Ascending aorta (tissue), 2 donors: ENCODE measurements around the gene PCBP3. TPM values are rescaled to one million over a fixed set of nuclear protein-coding genes. Genes with fewer than 3 reads are reported as not detected.

Experiments used
- DNase-seq, 2 donors: peaks; one replicate each; pipeline ENCODE4 v3.0.0-alpha.2; 2019; ENCODE audit warnings: low spot score in 2 of 2
- H3K27ac ChIP-seq, 2 donors: fragments of 200-600 bp; sonication (generic); one replicate each; pipeline ENCODE4 v1.5.1; 2016 to 2017; ENCODE audit warnings: mild to moderate bottlenecking in 1 of 2
- H3K27me3 ChIP-seq: fragments of 200-600 bp; sonication (generic); one replicate; pipeline ENCODE4 v1.5.1; 2017
- H3K36me3 ChIP-seq, 2 donors: fragments of 200-600 bp; sonication (generic); one replicate each; pipeline ENCODE4 v1.5.1; 2016
- H3K4me1 ChIP-seq, 2 donors: fragments of 200-600 bp; sonication (generic); one replicate each; pipeline ENCODE4 v1.5.1; 2016 to 2017; ENCODE audit warnings: mild to moderate bottlenecking in 1 of 2
- H3K4me3 ChIP-seq, 2 donors: fragments of 200-600 bp; sonication (generic); one replicate each; pipeline ENCODE4 v1.5.1; 2016 to 2017; ENCODE audit warnings: mild to moderate bottlenecking in 1 of 2
- H3K9me3 ChIP-seq, 2 donors: fragments of 200-600 bp; sonication (generic); one replicate each; pipeline ENCODE4 v1.5.1; 2016
- intact Hi-C: fragments of 100-400 bp; cut with DNase I; formaldehyde crosslinking; loops from one replicate; pipeline ENCODE4 v1.15.1; 2023
- total RNA-seq: library from RNA; depleted of rRNA; stranded (reverse); fragments of >200 nt; gene quantifications from one replicate; pipeline ENCODE4 v1.1.0, GENCODE V29; 2016
- TF ChIP-seq, protein P1 (sequence below), 3 experiments: fragments of 200-600 bp in 2 of 3; fragments of 450-650 bp in 1 of 3; sonication (generic) in 2 of 3; IDR thresholded peaks; one replicate each; pipeline ENCODE4 v1.5.1; 2016 to 2019; ENCODE audit warnings: antibody characterized with exemption in 3 of 3, mild to moderate bottlenecking in 1 of 3, moderate library complexity in 1 of 3

PCBP3 gene
- total RNA-seq, 1 donor from 2014 or later: not detected

DNA sequence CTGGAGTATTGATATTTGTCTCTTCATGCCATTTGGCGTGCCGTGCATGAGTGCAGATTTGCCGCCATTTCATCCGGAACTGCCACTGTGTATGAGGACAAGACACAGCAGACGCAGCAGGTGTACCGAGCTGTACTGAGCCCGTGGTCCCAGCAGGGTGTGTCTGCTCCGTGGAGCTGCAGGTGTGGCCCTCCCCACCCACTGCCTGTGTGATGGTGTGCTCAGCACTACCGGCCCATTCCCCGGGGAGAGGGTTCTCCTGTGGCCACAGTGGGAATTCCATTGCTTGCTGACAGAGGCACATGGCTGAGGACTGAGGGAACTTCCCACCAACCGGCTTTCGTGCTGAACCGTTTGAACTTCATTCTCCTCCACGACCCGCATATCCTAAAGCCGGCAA lies 303.8 kb downstream of the PCBP3 start:
- intact Hi-C loops: no loop called here
- TF ChIP-seq, protein P1, sequence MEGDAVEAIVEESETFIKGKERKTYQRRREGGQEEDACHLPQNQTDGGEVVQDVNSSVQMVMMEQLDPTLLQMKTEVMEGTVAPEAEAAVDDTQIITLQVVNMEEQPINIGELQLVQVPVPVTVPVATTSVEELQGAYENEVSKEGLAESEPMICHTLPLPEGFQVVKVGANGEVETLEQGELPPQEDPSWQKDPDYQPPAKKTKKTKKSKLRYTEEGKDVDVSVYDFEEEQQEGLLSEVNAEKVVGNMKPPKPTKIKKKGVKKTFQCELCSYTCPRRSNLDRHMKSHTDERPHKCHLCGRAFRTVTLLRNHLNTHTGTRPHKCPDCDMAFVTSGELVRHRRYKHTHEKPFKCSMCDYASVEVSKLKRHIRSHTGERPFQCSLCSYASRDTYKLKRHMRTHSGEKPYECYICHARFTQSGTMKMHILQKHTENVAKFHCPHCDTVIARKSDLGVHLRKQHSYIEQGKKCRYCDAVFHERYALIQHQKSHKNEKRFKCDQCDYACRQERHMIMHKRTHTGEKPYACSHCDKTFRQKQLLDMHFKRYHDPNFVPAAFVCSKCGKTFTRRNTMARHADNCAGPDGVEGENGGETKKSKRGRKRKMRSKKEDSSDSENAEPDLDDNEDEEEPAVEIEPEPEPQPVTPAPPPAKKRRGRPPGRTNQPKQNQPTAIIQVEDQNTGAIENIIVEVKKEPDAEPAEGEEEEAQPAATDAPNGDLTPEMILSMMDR (IDR thresholded peaks at IDR 0.05): no peak
- H3K27ac ChIP-seq: no peak overlapping the region
- no peaks in the 10 kb centered on the region for H3K9me3 ChIP-seq
- H3K4me3 ChIP-seq: no peak overlapping the region
- H3K4me1 ChIP-seq: peaks cover 8 to 23% of the 10 kb centered on the region in 2 donors
- no peak for DNase-seq
- H3K36me3 ChIP-seq: no peaks in the 10 kb centered on the region
- no peaks in the 10 kb centered on the region for H3K27me3 ChIP-seq

DNA sequence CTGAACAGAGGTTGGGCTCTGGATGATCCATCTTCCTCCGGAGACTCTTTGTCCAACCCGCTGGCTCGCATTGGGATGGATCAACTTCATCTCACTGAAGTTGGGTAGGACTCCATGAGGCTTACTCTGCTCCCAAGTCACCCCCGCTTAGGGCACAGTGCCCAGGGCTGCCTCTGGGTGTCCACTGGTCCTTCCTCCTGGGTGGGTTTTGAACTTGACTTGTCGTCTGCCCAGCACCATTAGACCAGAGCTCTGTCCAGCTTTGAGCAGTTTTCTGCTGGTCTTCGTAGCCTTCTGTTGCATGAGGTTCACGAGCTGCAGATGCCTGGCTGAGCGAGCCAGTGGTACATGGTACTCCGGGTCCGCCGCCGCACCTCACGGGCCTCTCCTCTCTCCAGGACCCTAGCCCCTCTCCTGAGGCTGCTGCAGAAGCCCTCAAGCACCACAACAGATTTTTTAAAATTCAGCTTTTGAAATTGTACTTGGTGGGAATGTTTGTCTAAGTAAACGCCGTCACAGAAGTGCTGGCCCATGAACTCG lies 304.3 kb downstream of the PCBP3 start:
- Histone ChIP-seq H3K9me3 (no peaks in the 10 kb centered on the region), H3K27me3 (no peaks in the 10 kb centered on the region), H3K27ac (no peak overlapping the region), H3K4me1 (peaks cover 8 to 25% of the 10 kb centered on the region in 2 donors), H3K36me3 (no peaks in the 10 kb centered on the region), H3K4me3 (no peak overlapping the region)
- TF ChIP-seq, protein P1 (IDR thresholded peaks at IDR 0.05): no peak
- intact Hi-C loops: no loop called here
- no peak for DNase-seq

DNA sequence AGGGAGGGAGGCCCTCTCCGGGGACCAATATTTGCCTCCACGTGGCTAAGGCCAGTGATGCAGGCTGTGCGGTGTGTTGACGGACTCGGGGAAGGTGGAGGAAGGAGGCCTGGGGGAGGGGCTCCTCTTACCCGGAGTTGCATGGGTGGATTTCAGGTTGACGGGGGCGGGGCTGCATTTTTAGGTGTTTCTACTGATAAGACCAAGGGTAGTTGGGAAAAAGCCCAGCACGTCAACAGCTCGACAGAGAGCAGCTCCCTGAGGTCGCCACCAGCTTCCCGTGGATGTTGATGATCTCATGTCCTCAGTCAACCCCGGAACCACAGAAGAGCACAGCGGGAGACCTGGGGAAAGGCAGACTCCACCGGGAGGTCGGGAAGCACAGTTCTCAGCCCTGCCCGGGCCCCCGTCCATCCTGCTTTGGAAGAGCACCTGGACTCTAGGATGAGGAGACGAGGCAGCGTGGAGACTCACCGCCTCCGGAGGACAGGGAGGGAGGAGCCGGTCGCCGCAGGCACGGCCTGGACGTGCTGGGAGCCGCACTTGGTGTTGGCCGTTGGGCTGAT lies 305.1 kb downstream of the PCBP3 start:
- Histone ChIP-seq H3K27ac (peak overlapping the region; percentile 66 to 72), H3K4me3 (no peak overlapping the region), H3K27me3 (no peaks in the 10 kb centered on the region), H3K9me3 (no peaks in the 10 kb centered on the region), H3K36me3 (no peaks in the 10 kb centered on the region), H3K4me1 (peaks cover 11 to 34% of the 10 kb centered on the region in 2 donors)
- intact Hi-C loops: no loop called here
- TF ChIP-seq, protein P1 (IDR thresholded peaks at IDR 0.05): no peak
- DNase-seq: no peak

DNA sequence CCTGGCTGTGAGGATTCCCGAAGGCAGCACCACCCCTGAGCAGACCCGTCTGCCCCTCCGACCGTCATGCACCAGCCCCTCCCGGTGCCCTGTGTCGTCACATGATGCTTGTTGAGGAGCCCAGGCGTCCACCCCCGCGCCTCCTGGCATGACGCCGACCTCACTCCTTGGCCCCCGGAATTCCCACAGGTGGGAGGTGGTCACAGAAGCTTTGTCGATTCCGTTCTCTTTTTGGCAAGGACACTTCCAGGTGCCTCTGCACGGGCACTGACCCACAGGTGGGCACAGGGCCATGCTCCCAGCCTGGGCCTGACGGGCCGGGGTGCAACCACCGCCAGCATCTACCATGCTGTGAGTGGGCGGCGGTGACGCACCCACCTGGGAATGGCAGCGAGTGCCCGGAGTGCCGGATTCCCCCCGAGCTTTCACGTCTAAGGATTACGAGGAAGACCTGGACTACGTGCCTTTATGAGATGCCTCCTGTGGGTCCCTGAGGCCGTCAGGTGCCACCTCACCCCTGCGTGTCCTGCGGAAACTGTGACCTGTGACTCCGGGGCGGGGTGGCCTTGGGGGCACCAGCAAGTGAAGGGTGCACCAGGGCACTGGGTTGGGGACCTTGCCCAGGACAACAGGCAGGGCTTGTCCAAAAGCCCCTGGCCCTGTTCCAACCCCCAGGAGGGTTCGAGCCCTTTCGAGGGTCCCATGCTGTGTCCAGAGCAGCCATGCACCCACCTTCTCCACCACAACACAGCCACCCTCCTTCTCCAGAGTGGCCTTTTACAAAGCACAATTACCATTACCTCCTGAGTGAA lies 306.6 kb downstream of the PCBP3 start:
- DNase-seq: no peak

DNA sequence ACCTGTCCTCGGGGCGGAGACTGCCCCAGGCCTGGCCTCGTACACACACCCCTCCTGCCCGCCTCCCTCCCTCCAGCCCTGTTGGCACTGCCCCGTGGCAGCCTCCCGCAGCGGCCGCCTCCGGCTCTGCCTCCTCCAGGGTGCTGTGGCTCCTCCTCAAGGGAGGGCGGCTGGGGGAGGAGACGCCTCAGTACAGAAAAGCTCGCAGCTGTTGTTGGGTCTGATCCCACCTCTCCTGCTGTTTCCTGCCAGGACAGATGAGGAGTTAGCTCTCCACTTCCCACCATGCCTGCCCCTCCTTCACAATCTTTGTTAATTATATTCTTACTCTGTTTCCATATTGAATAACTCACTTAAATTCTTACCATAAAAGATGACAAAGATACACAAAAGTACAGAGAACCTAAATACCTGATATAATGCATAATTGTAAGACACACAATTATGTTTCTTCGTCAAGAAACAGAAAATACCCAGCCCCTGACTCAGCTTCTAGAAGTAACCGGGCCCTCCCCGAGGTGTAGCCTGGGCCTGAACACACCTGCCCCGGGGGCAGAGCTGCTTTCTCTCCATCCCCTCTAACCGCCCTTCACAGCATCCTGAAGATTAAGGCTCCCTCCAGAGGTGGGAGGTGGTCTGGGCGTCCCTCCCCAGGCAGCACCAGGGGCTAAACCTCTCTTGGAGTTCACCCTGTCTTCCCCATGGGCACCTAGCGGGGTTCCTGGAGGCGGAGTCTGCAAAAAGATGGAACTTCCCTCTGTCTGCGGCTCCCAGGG lies 307.4 kb downstream of the PCBP3 start:
- Histone ChIP-seq H3K9me3 (no peaks in the 10 kb centered on the region), H3K36me3 (no peaks in the 10 kb centered on the region), H3K4me3 (peak overlapping the region in 1 of 2 donors; percentile 23), H3K27ac (peak overlapping the region; percentile 66 to 72), H3K4me1 (peaks cover 14 to 43% of the 10 kb centered on the region in 2 donors), H3K27me3 (no peaks in the 10 kb centered on the region)
- intact Hi-C loops: loop anchor here (5.0 kb wide), 1 partner anchor 1079 kb away; the partner anchor contains the start of gene PTTG1IP
- TF ChIP-seq, protein P1 (IDR thresholded peaks at IDR 0.05): no peak
- DNase-seq: peak in 1 of 2 donors; percentile 90

More for the DNA sequence above, 306.6 kb downstream of the PCBP3 start:
- Histone ChIP-seq H3K27me3 (no peaks in the 10 kb centered on the region), H3K36me3 (no peaks in the 10 kb centered on the region), H3K9me3 (no peaks in the 10 kb centered on the region), H3K4me3 (peak overlapping the region in 1 of 2 donors; percentile 23), H3K4me1 (peaks cover 14 to 43% of the 10 kb centered on the region in 2 donors), H3K27ac (peak overlapping the region; percentile 66 to 72)
- intact Hi-C loops: loop anchor here (5.0 kb wide), 1 partner anchor 1078 kb away; the partner anchor contains the start of gene PTTG1IP
- TF ChIP-seq, protein P1 (IDR thresholded peaks at IDR 0.05): no peak
